ENCODE data around the gene MSANTD4. TPM values are rescaled to one million over a fixed set of nuclear protein-coding genes. Genes with fewer than 3 reads are reported as not detected.

The MSANTD4 gene
- total RNA-seq, 4 donors from 2014 or later, result 23.1 to 30.9 (median 25.8) TPM

GRCh38 chr11:106030609-106031008 lies 8.6 kb upstream of the MSANTD4 start:
- TF ChIP-seq CTCF (IDR thresholded peaks at IDR 0.05; ENCODE audit: low read depth), result no peak

GRCh38 chr11:106022795-106023275 lies 795 bp upstream of the MSANTD4 start:
- no peak for TF ChIP-seq CTCF (IDR thresholded peaks at IDR 0.05; ENCODE audit: low read depth)

GRCh38 chr11:106021181-106021966 lies 666 bp downstream of the MSANTD4 start:
- no peak for TF ChIP-seq CTCF (IDR thresholded peaks at IDR 0.05; ENCODE audit: low read depth)

- TF ChIP-seq CTCF (IDR thresholded peaks at IDR 0.05; ENCODE audit: low read depth), result no peak
These were observed 4.9 kb downstream of the MSANTD4 start for GRCh38 chr11:106017093-106017492.

- no peak for TF ChIP-seq CTCF (IDR thresholded peaks at IDR 0.05; ENCODE audit: low read depth)
These were observed 7.0 kb downstream of the MSANTD4 start for GRCh38 chr11:106015066-106015465.

- TF ChIP-seq CTCF (IDR thresholded peaks at IDR 0.05; ENCODE audit: low read depth), result no peak
These were observed 7.4 kb downstream of the MSANTD4 start for GRCh38 chr11:106014620-106015019.

- TF ChIP-seq CTCF (IDR thresholded peaks at IDR 0.05; ENCODE audit: low read depth), result no peak
These were observed 8.0 kb downstream of the MSANTD4 start for GRCh38 chr11:106014035-106014434.

Measured in subcutaneous adipose tissue (tissue), 4 donors.